H9 (cell line): ENCODE data around the gene SERPINB5. TPM values are rescaled to one million over a fixed set of nuclear protein-coding genes. Genes with fewer than 3 reads are reported as not detected.

Source experiments
- DNase-seq: peaks from one replicate; pipeline ENCODE4 v3.0.0-alpha.2; 2017
- H2AFZ ChIP-seq: one replicate; pipeline ENCODE4 v1.6.1; 2013; ENCODE audit warnings: mild to moderate bottlenecking, low read length, control low read depth, moderate library complexity
- H2AK5ac ChIP-seq: 2 replicates; pipeline ENCODE4 v1.6.1; 2013; ENCODE audit warnings: low read length, control low read depth, mixed read lengths; ENCODE audit not compliant: insufficient read length
- H2BK120ac ChIP-seq: one replicate; pipeline ENCODE4 v1.6.1; 2013; ENCODE audit warnings: low read depth, mild to moderate bottlenecking, low read length, control low read depth, inconsistent platforms; ENCODE audit not compliant: poor library complexity, severe bottlenecking
- H2BK12ac ChIP-seq: 2 replicates; pipeline ENCODE4 v1.6.1; 2013; ENCODE audit warnings: low read length, control low read depth, mixed read lengths, low read depth; ENCODE audit not compliant: insufficient read length
- H2BK15ac ChIP-seq: 2 replicates; pipeline ENCODE4 v1.6.1; 2013; ENCODE audit warnings: low read depth, low read length, control low read depth
- H2BK20ac ChIP-seq: one replicate; pipeline ENCODE4 v1.6.1; 2013; ENCODE audit warnings: low read depth, mild to moderate bottlenecking, low read length, control low read depth, inconsistent platforms; ENCODE audit not compliant: poor library complexity, severe bottlenecking
- H2BK5ac ChIP-seq: 2 replicates; pipeline ENCODE4 v1.6.1; 2013; ENCODE audit warnings: low read length, control low read depth, mixed read lengths; ENCODE audit not compliant: insufficient read length
- H3K14ac ChIP-seq: 2 replicates; pipeline ENCODE4 v1.6.1; 2013; ENCODE audit warnings: low read length, control low read depth; ENCODE audit not compliant: insufficient read depth
- H3K18ac ChIP-seq: 2 replicates; pipeline ENCODE4 v1.6.1; 2013; ENCODE audit warnings: low read depth, mild to moderate bottlenecking, mixed read lengths, low read length, control low read depth; ENCODE audit not compliant: insufficient read length
- H3K23ac ChIP-seq: 2 replicates; pipeline ENCODE4 v1.6.1; 2013; ENCODE audit warnings: low read length, control low read depth, mixed read lengths, low read depth; ENCODE audit not compliant: insufficient read length
- H3K23me2 ChIP-seq: 2 replicates; pipeline ENCODE4 v1.6.1; 2013; ENCODE audit warnings: low read depth, mild to moderate bottlenecking, mixed read lengths, low read length, control low read depth; ENCODE audit not compliant: insufficient read length, poor library complexity, severe bottlenecking
- H3K27ac ChIP-seq: 2 replicates; pipeline ENCODE4 v1.5.1; 2013; ENCODE audit warnings: low read length, control low read depth, mixed read lengths, low read depth; ENCODE audit not compliant: insufficient read length
- H3K27me3 ChIP-seq: 2 replicates; pipeline ENCODE4 v1.6.1; 2013; ENCODE audit warnings: low read length, control low read depth, inconsistent platforms; ENCODE audit not compliant: insufficient read depth
- H3K4ac ChIP-seq: 2 replicates; pipeline ENCODE4 v1.6.1; 2013; ENCODE audit warnings: low read depth, mild to moderate bottlenecking, control low read depth, inconsistent platforms, low read length, moderate library complexity
- H3K4me1 ChIP-seq: 2 replicates; pipeline ENCODE4 v1.6.1; 2013; ENCODE audit warnings: low read length, control low read depth, inconsistent platforms; ENCODE audit not compliant: insufficient read depth
- H3K4me2 ChIP-seq: 2 replicates; pipeline ENCODE4 v1.6.1; 2013; ENCODE audit warnings: low read length, control low read depth, mixed read lengths; ENCODE audit not compliant: insufficient read length, insufficient read depth
- H3K56ac ChIP-seq: 2 replicates; pipeline ENCODE4 v1.6.1; 2013; ENCODE audit warnings: low read depth, mild to moderate bottlenecking, mixed read lengths, low read length, control low read depth; ENCODE audit not compliant: insufficient read length
- H3K79me1 ChIP-seq: 2 replicates; pipeline ENCODE4 v1.6.1; 2013; ENCODE audit warnings: low read depth, mild to moderate bottlenecking, moderate library complexity, low read length, control low read depth, inconsistent platforms; ENCODE audit not compliant: insufficient read depth, poor library complexity, severe bottlenecking
- H3K79me2 ChIP-seq: 2 replicates; pipeline ENCODE4 v1.6.1; 2013; ENCODE audit warnings: low read length, control low read depth, inconsistent platforms; ENCODE audit not compliant: insufficient read depth
- H3K9ac ChIP-seq: 2 replicates; pipeline ENCODE4 v1.6.1; 2013; ENCODE audit warnings: low read length, control low read depth, mixed read lengths; ENCODE audit not compliant: insufficient read length; ENCODE audit errors: extremely low read depth
- H3K9me3 ChIP-seq: one replicate; pipeline ENCODE4 v1.6.1; 2013; ENCODE audit warnings: low read depth, low read length, inconsistent platforms; ENCODE audit not compliant: control insufficient read depth
- H3T11ph ChIP-seq: one replicate; pipeline ENCODE4 v1.6.1; 2013; ENCODE audit warnings: mild to moderate bottlenecking, low read length, control low read depth, inconsistent platforms
- H4K20me1 ChIP-seq: one replicate; pipeline ENCODE4 v1.6.1; 2013; ENCODE audit not compliant: control insufficient read depth, insufficient read length, insufficient read depth
- H4K5ac ChIP-seq: 2 replicates; pipeline ENCODE4 v1.6.1; 2013; ENCODE audit warnings: low read depth, mild to moderate bottlenecking, mixed read lengths, low read length, control low read depth; ENCODE audit not compliant: insufficient read length
- H4K8ac ChIP-seq: replicated peaks from 2 replicates; pipeline ENCODE4 v1.6.1; 2013; ENCODE audit warnings: low read length, control low read depth, mixed read lengths, low read depth; ENCODE audit not compliant: insufficient read length
- H4K91ac ChIP-seq: 2 replicates; pipeline ENCODE4 v1.6.1; 2013; ENCODE audit warnings: low read depth, mild to moderate bottlenecking, moderate library complexity, mixed read lengths, low read length, control low read depth; ENCODE audit not compliant: insufficient read length
- H3K27ac Mint-ChIP-seq, 3 experiments: 2 replicates in 2 of 3; 3 replicates in 1 of 3; pipeline ENCODE4 v1.8.0; 2020 to 2021; ENCODE audit warnings: mixed read lengths in 3 of 3, mild to moderate bottlenecking in 1 of 3, moderate library complexity in 1 of 3
- H3K27me3 Mint-ChIP-seq: 2 replicates; pipeline ENCODE4 v1.8.0; 2021; ENCODE audit warnings: low read depth, mild to moderate bottlenecking, moderate library complexity, mixed read lengths
- H3K36me3 Mint-ChIP-seq, 3 experiments: 2 replicates in 2 of 3; 3 replicates in 1 of 3; pipeline ENCODE4 v1.8.0; 2020 to 2021; ENCODE audit warnings: low read depth in 3 of 3, mixed read lengths in 3 of 3; ENCODE audit not compliant: insufficient read depth in 1 of 3
- H3K4me1 Mint-ChIP-seq, 2 experiments: 2 replicates each; pipeline ENCODE4 v1.8.0; 2020; ENCODE audit warnings: mixed read lengths in 2 of 2
- H3K4me3 Mint-ChIP-seq, 2 experiments: 2 replicates in 1 of 2; 3 replicates in 1 of 2; pipeline ENCODE4 v1.8.0; 2020 to 2021; ENCODE audit warnings: mild to moderate bottlenecking in 2 of 2, mixed read lengths in 2 of 2, moderate library complexity in 1 of 2
- H3K9me3 Mint-ChIP-seq, 2 experiments: 2 replicates in 1 of 2; 3 replicates in 1 of 2; pipeline ENCODE4 v1.8.0; 2020; ENCODE audit warnings: mild to moderate bottlenecking in 2 of 2, mixed read lengths in 2 of 2, moderate library complexity in 1 of 2
- WGBS: extraction: QIAGEN DNeasy Blood & Tissue Kit; methylation state at CpG from one replicate; pipeline ENCODE4 v1.1.7; 2013; ENCODE audit warnings: missing lambda C conversion rate, low lambda C conversion rate, mixed read lengths; ENCODE audit not compliant: insufficient read length; ENCODE audit errors: extremely low coverage; 5-methylcytosine and 5-hydroxymethylcytosine counted together
- total RNA-seq: library from RNA; stranded (reverse); gene quantifications from 2 replicates; pipeline ENCODE4 v1.2.1, GENCODE V29; 2021
- TF ChIP-seq, protein P1 (sequence below): fragments of 200-600 bp; sonication (generic); conservative IDR thresholded peaks from 3 replicates; pipeline ENCODE4 v1.8.0; 2021; ENCODE audit warnings: antibody characterized with exemption, mild to moderate bottlenecking

SERPINB5 gene
- total RNA-seq, 1 experiment from 2014 or later, result not detected

DNA sequence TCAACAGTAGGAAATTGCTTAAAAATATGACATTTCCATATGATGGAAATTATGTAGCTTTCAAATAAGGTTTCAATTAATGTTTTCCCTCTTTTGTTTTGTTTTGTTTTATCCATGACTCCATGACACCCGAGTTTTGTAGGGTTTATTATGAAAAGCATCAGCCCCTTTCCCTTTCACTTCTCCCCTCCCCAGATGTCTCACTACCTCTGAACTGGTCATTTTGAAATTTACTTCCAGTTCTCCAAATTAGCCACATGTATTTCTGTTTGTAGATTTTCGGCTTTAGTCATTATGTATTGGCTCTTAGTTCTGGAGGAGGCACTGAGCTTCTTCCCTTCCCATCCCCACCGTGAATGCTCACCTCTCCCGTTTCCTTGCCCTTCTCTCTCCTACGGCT is 35.9 kb upstream of the SERPINB5 start:
- H3K4me2 ChIP-seq, result no peak overlapping the region
- H2BK5ac ChIP-seq, result no peak overlapping the region
- no peak overlapping the region for H2AFZ ChIP-seq
- H2BK12ac ChIP-seq, result no peak overlapping the region
- H3K27me3 ChIP-seq, result no peaks in the 10 kb centered on the region
- no CpG with 5 or more reads among the region's 5 CpGs for WGBS
- H3K18ac ChIP-seq, result no peak overlapping the region
- Mint-ChIP-seq H3K4me1 (no peaks in the 10 kb centered on the region), H3K9me3 (no peaks in the 10 kb centered on the region), H3K27me3 (no peaks in the 10 kb centered on the region), H3K27ac (no peak overlapping the region), H3K36me3 (no peaks in the 10 kb centered on the region), H3K4me3 (no peak overlapping the region)
- H3K9ac ChIP-seq, result no peak overlapping the region
- no peaks in the 10 kb centered on the region for H3K79me2 ChIP-seq
- H4K91ac ChIP-seq, result no peak overlapping the region
- no peak overlapping the region for H3T11ph ChIP-seq
- no peak overlapping the region for H2BK15ac ChIP-seq
- no peaks in the 10 kb centered on the region for H3K4me1 ChIP-seq
- no peak overlapping the region for H3K4ac ChIP-seq
- H3K56ac ChIP-seq, result no peak overlapping the region
- no peak overlapping the region for H3K27ac ChIP-seq
- no peaks in the 10 kb centered on the region for H4K20me1 ChIP-seq
- H3K14ac ChIP-seq, result no peak overlapping the region
- DNase-seq, result no peak
- H3K23ac ChIP-seq, result no peak overlapping the region
- H2BK20ac ChIP-seq, result no peak overlapping the region
- H4K8ac ChIP-seq, result no peak overlapping the region
- H2AK5ac ChIP-seq, result no peak overlapping the region
- H2BK120ac ChIP-seq, result no peak overlapping the region
- H3K9me3 ChIP-seq, result no peaks in the 10 kb centered on the region
- H3K23me2 ChIP-seq, result no peaks in the 10 kb centered on the region
- no peak overlapping the region for H4K5ac ChIP-seq
- TF ChIP-seq, protein P1, sequence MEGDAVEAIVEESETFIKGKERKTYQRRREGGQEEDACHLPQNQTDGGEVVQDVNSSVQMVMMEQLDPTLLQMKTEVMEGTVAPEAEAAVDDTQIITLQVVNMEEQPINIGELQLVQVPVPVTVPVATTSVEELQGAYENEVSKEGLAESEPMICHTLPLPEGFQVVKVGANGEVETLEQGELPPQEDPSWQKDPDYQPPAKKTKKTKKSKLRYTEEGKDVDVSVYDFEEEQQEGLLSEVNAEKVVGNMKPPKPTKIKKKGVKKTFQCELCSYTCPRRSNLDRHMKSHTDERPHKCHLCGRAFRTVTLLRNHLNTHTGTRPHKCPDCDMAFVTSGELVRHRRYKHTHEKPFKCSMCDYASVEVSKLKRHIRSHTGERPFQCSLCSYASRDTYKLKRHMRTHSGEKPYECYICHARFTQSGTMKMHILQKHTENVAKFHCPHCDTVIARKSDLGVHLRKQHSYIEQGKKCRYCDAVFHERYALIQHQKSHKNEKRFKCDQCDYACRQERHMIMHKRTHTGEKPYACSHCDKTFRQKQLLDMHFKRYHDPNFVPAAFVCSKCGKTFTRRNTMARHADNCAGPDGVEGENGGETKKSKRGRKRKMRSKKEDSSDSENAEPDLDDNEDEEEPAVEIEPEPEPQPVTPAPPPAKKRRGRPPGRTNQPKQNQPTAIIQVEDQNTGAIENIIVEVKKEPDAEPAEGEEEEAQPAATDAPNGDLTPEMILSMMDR, result no peak
- no peaks in the 10 kb centered on the region for H3K79me1 ChIP-seq
